ENCODE data around the gene LSM14A.

LSM14A gene

DNA sequence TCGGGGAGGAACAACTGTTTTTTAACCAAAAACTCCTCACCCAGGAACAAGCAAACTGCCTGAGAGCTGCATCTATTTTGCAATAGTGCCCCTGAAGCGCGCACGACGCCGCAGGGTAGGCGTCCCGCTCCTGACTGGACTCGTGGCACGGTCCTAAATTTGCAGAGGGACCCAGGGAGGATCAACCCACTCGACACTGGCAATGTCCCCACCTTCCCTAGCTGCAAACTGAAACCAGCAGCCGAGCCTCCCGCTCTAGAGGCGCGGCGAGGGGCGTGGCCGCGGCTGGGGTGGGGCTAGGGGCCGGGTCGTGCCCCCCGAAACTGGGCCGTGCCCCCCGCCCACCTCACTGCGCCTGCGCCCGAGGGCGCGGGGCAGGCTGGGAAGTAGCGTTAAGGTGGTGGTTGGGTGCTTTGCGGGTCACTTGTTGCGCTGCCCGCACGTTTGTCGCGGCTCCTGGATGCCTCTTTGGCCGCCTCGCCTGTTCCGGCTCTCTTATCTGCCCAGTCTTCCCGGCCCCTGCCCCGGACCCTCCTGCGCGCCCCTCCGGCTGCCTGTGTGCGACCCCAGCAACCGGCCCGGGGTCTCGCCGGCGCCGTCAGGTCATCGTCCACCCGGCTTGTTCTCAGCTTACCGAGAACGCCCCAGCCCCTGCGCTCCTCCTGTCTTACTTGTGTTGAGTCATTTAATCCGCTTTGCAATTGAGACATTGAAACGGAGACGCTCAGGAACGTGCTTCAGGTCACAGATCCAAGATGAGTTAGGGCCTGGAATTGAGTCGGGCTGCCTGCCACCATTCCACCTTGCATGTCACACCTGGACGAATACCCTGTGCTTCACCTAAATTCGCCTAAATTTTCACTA, 37.9 kb upstream of the LSM14A start:
- Histone ChIP-seq H3K9ac (ENCODE audit: low read length) (peak overlapping the region; percentile 87), H3K4me1 (ENCODE audit: low read length) (no peaks in the 10 kb centered on the region), H3K4me3 (ENCODE audit: low read length) (peak overlapping the region; percentile 90), H2AFZ (ENCODE audit: low read length) (peak overlapping the region; percentile 98), H3K4me2 (ENCODE audit: low read depth, low read length) (peak overlapping the region; percentile 92), H3K27me3 (replicated peaks; ENCODE audit: insufficient read depth, low read length) (peaks cover 17% of the 10 kb centered on the region), H3K36me3 (replicated peaks; ENCODE audit: insufficient read depth, low read length) (no peaks in the 10 kb centered on the region), H4K20me1 (ENCODE audit: insufficient read depth, low read length) (no peaks in the 10 kb centered on the region), H3K9me3 (replicated peaks; ENCODE audit: insufficient read depth, low read length) (no peaks in the 10 kb centered on the region), H3K9me2 (replicated peaks; ENCODE audit: insufficient read depth, low read length) (no peaks in the 10 kb centered on the region), H3F3A (ENCODE audit: insufficient read depth, low read length) (no peaks in the 10 kb centered on the region), H3K79me2 (ENCODE audit: low read length) (no peaks in the 10 kb centered on the region), H3K27ac (ENCODE audit: low read length) (peak overlapping the region; percentile 48; the same call in 1 of the 2 replicates)
- TF ChIP-seq, protein P1, sequence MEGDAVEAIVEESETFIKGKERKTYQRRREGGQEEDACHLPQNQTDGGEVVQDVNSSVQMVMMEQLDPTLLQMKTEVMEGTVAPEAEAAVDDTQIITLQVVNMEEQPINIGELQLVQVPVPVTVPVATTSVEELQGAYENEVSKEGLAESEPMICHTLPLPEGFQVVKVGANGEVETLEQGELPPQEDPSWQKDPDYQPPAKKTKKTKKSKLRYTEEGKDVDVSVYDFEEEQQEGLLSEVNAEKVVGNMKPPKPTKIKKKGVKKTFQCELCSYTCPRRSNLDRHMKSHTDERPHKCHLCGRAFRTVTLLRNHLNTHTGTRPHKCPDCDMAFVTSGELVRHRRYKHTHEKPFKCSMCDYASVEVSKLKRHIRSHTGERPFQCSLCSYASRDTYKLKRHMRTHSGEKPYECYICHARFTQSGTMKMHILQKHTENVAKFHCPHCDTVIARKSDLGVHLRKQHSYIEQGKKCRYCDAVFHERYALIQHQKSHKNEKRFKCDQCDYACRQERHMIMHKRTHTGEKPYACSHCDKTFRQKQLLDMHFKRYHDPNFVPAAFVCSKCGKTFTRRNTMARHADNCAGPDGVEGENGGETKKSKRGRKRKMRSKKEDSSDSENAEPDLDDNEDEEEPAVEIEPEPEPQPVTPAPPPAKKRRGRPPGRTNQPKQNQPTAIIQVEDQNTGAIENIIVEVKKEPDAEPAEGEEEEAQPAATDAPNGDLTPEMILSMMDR (IDR thresholded peaks at IDR 0.05; ENCODE audit: low read length): no peak
- no peak for TF ChIP-seq EZH2phosphoT487 (IDR thresholded peaks at IDR 0.05; ENCODE audit: low read length)
- DNase-seq: peak; percentile 94

DNA sequence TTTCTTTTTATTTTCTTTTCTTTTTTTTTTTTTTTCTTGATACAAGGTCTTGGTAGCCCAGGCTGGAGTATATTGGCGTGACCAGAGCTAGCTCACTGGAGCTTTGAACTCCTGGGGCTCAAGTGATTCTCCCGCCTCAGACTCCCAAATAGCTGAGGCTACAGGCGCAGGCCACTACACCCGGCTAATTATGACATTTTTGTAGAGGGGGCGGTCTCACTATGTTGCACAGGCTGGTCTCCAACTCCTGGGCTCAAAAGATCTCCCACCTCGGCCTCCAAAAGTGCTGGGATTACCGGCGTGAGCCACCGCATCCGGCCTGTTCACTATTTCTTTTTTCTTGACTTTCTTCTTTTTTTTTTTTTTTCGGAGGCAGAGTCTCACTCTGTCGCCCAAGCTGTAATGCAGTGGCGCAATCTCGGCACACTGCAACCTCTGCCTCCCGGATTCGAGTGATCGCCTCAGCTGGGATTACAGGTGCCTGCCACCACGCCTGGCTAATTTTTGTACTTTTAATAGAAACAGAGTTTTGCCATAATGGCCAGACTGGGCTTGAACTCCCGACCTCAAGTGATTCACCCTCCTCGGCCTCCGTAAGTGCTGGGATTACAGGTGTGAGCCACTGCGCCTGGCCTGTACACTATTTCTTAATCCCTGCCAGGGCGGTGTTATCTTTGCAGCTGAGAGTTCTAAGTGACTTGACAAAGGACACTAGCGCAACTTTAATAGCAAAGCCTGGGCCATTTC, 37.1 kb upstream of the LSM14A start:
- no peaks in the 10 kb centered on the region for H3F3A ChIP-seq (ENCODE audit: insufficient read depth, low read length)
- H3K9me2 ChIP-seq (replicated peaks; ENCODE audit: insufficient read depth, low read length): no peaks in the 10 kb centered on the region
- peak overlapping the region; percentile 92 for H3K4me2 ChIP-seq (ENCODE audit: low read depth, low read length)
- no peaks in the 10 kb centered on the region for H3K36me3 ChIP-seq (replicated peaks; ENCODE audit: insufficient read depth, low read length)
- no peaks in the 10 kb centered on the region for H3K9me3 ChIP-seq (replicated peaks; ENCODE audit: insufficient read depth, low read length)
- H3K9ac ChIP-seq (ENCODE audit: low read length): peak overlapping the region; percentile 87; the same call in 1 of the 2 replicates
- no peaks in the 10 kb centered on the region for H3K79me2 ChIP-seq (ENCODE audit: low read length)
- peak overlapping the region; percentile 90 for H3K4me3 ChIP-seq (ENCODE audit: low read length)
- DNase-seq: no peak
- H3K4me1 ChIP-seq (ENCODE audit: low read length): no peaks in the 10 kb centered on the region
- no peak for TF ChIP-seq EZH2phosphoT487 (IDR thresholded peaks at IDR 0.05; ENCODE audit: low read length)
- no peak for TF ChIP-seq EZH2 (optimal IDR thresholded peaks at IDR 0.05; ENCODE audit: low read depth, low read length)
- TF ChIP-seq, protein P1 (IDR thresholded peaks at IDR 0.05; ENCODE audit: low read length): no peak
- H3K27me3 ChIP-seq (replicated peaks; ENCODE audit: insufficient read depth, low read length): peaks cover 11% of the 10 kb centered on the region; the same call in 1 of the 2 replicates
- no peak overlapping the region for H3K27ac ChIP-seq (ENCODE audit: low read length)
- H4K20me1 ChIP-seq (ENCODE audit: insufficient read depth, low read length): no peaks in the 10 kb centered on the region
- H2AFZ ChIP-seq (ENCODE audit: low read length): peak overlapping the region; percentile 98

DNA sequence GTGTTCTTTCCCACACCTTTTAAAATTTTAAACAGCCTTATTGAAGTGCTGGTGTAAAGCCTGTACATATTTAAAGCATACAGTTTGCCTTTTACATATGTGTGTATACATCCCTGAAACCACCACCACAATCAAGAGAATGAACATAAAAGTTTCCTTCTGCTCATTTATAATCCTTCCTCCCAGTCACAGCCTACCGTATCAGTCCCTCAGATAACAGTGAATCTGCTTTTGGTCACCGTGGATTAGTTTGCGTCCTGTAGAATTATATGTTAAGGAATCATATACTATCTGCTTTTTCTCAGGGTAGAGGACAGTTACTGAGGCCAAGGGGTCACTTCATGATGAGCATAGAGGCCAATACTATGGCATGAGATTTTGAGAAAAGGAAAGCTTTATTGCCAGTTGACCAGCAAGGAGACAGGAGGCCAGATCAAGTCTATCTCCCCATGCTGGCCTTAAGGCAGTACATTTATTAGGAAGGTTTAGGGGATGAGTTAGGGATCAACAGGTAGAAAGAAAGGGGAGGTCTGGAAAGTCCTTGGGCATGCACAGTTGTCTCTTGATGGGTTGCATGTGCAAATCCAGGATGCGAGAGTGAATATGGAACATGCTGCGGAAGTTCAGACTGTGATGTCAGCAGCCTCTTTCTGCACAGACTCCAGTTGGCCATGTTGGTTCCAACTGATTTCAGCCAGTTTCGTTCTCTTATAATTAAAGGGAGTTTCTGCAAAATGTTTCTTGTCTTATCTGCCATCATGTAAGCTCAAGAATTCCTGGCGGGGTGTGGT, 36.3 kb upstream of the LSM14A start:
- Histone ChIP-seq H3K36me3 (replicated peaks; ENCODE audit: insufficient read depth, low read length) (no peaks in the 10 kb centered on the region), H3K27me3 (replicated peaks; ENCODE audit: insufficient read depth, low read length) (peaks cover 6% of the 10 kb centered on the region; the same call in 1 of the 2 replicates), H3K79me2 (ENCODE audit: low read length) (no peaks in the 10 kb centered on the region), H3K9me3 (replicated peaks; ENCODE audit: insufficient read depth, low read length) (no peaks in the 10 kb centered on the region), H3K4me3 (ENCODE audit: low read length) (no peak overlapping the region), H3K4me2 (ENCODE audit: low read depth, low read length) (no peak overlapping the region), H3K9me2 (replicated peaks; ENCODE audit: insufficient read depth, low read length) (no peaks in the 10 kb centered on the region), H2AFZ (ENCODE audit: low read length) (no peak overlapping the region), H3K27ac (ENCODE audit: low read length) (no peak overlapping the region), H3F3A (ENCODE audit: insufficient read depth, low read length) (no peaks in the 10 kb centered on the region), H4K20me1 (ENCODE audit: insufficient read depth, low read length) (no peaks in the 10 kb centered on the region), H3K9ac (ENCODE audit: low read length) (no peak overlapping the region), H3K4me1 (ENCODE audit: low read length) (no peaks in the 10 kb centered on the region)
- TF ChIP-seq, protein P1 (IDR thresholded peaks at IDR 0.05; ENCODE audit: low read length): no peak
- TF ChIP-seq EZH2 (optimal IDR thresholded peaks at IDR 0.05; ENCODE audit: low read depth, low read length): no peak
- no peak for TF ChIP-seq EZH2phosphoT487 (IDR thresholded peaks at IDR 0.05; ENCODE audit: low read length)
- no peak for DNase-seq

Measured in MM.1S (cell line).